Cardiac muscle cell (in vitro differentiated cells and primary cell): Measurements from ENCODE around the gene DMAC2. TPM values are rescaled to one million over a fixed set of nuclear protein-coding genes. Genes with fewer than 3 reads are reported as not detected.

Source experiments
- DNase-seq, 2 donors: peaks; one replicate each; pipeline versions ENCODE4 v3.0.0 to v3.0.0-alpha.2; 2010 to 2017; ENCODE audit warnings: low read depth in 1 of 2, low spot score in 1 of 2
- H3K27ac ChIP-seq: fragments of 200-600 bp; sonication (generic); 2 replicates; pipeline ENCODE4 v1.5.1; 2016
- H3K27me3 ChIP-seq: fragments of 200-600 bp; sonication (generic); 2 replicates; pipeline ENCODE4 v1.6.0; 2016; ENCODE audit warnings: control low read depth
- H3K36me3 ChIP-seq: fragments of 200-600 bp; sonication (generic); 2 replicates; pipeline ENCODE4 v1.5.1; 2016; ENCODE audit warnings: control low read depth
- H3K4me1 ChIP-seq: fragments of 200-600 bp; sonication (generic); 2 replicates; pipeline ENCODE4 v1.8.1; 2017; ENCODE audit warnings: low read depth, mild to moderate bottlenecking, mixed run types
- H3K4me3 ChIP-seq: fragments of 200-600 bp; sonication (generic); 2 replicates; pipeline ENCODE4 v1.5.1; 2016; ENCODE audit warnings: mild to moderate bottlenecking
- H3K9me3 ChIP-seq: fragments of 200-600 bp; sonication (generic); 2 replicates; pipeline ENCODE4 v1.5.1; 2017; ENCODE audit warnings: low read depth, mild to moderate bottlenecking, control low read depth
- polyA plus RNA-seq: library from polyadenylated mRNA; unstranded; fragments of >200 nt; fragmentation: Nextera tagmentation; extraction: Ambion mirVana; gene quantifications from 2 replicates; pipeline ENCODE4 v1.2.1, GENCODE V29; 2016
- total RNA-seq: library from RNA; depleted of rRNA; stranded (reverse); fragments of >200 nt; gene quantifications from 2 replicates; pipeline ENCODE4 v1.2.3, GENCODE V29; 2016
- TF ChIP-seq, protein P1 (sequence below): IDR thresholded peaks from 2 replicates; pipeline ENCODE4 v1.5.1; 2012; ENCODE audit warnings: low read depth, mild to moderate bottlenecking, low read length

The DMAC2 gene
- total and polyA plus RNA-seq, 2 experiments from 2014 or later: 78.5 to 126 TPM

GRCh38 chr19:41433171-41433570 lies 6.5 kb downstream of the DMAC2 start:
- TF ChIP-seq, protein P1, sequence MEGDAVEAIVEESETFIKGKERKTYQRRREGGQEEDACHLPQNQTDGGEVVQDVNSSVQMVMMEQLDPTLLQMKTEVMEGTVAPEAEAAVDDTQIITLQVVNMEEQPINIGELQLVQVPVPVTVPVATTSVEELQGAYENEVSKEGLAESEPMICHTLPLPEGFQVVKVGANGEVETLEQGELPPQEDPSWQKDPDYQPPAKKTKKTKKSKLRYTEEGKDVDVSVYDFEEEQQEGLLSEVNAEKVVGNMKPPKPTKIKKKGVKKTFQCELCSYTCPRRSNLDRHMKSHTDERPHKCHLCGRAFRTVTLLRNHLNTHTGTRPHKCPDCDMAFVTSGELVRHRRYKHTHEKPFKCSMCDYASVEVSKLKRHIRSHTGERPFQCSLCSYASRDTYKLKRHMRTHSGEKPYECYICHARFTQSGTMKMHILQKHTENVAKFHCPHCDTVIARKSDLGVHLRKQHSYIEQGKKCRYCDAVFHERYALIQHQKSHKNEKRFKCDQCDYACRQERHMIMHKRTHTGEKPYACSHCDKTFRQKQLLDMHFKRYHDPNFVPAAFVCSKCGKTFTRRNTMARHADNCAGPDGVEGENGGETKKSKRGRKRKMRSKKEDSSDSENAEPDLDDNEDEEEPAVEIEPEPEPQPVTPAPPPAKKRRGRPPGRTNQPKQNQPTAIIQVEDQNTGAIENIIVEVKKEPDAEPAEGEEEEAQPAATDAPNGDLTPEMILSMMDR: no peak
- H3K36me3 ChIP-seq: peaks cover 5% of the 10 kb centered on the region
- H3K4me3 ChIP-seq: no peak overlapping the region

GRCh38 chr19:41431426-41432386 lies 8.0 kb downstream of the DMAC2 start:
- peaks cover 5% of the 10 kb centered on the region for H3K36me3 ChIP-seq
- DNase-seq: peak; percentile 46 to 96
- H3K27me3 ChIP-seq: no peaks in the 10 kb centered on the region
- H3K4me3 ChIP-seq: no peak overlapping the region
- no peaks in the 10 kb centered on the region for H3K9me3 ChIP-seq
- H3K27ac ChIP-seq: peak overlapping the region; percentile 99
- peaks cover 47% of the 10 kb centered on the region for H3K4me1 ChIP-seq
- TF ChIP-seq, protein P1: peak; percentile 41

More at GRCh38 chr19:41433171-41433570, 6.5 kb downstream of the DMAC2 start:
- no peaks in the 10 kb centered on the region for H3K9me3 ChIP-seq
- H3K27ac ChIP-seq: peak overlapping the region; percentile 99
- H3K4me1 ChIP-seq: peaks cover 35% of the 10 kb centered on the region
- no peaks in the 10 kb centered on the region for H3K27me3 ChIP-seq
- no peak for DNase-seq

DNA sequence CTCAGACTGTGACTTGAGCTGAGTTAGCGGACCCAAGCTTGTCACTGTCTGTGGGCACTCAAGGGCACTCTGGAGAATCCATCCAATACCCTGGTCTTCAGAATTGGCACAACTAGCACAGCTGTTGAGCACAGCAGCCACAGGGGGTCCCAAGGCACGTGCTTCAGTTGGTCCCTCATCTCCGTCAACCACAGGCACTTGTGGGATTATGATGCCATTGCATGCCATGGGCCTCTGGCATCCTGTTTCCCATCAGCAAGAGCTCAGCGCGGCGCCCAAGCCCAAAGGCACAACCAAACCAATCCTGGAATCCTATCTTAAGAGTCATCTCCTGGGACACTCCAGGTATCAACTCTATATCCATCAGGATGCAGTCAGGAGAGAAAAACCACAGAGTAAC lies 8.8 kb downstream of the DMAC2 start:
- Histone ChIP-seq H3K4me3 (no peak overlapping the region), H3K27me3 (no peaks in the 10 kb centered on the region), H3K4me1 (peaks cover 54% of the 10 kb centered on the region), H3K9me3 (no peaks in the 10 kb centered on the region), H3K36me3 (peaks cover 5% of the 10 kb centered on the region), H3K27ac (peak overlapping the region; percentile 99)
- no peak for DNase-seq
- TF ChIP-seq, protein P1: no peak

DNA sequence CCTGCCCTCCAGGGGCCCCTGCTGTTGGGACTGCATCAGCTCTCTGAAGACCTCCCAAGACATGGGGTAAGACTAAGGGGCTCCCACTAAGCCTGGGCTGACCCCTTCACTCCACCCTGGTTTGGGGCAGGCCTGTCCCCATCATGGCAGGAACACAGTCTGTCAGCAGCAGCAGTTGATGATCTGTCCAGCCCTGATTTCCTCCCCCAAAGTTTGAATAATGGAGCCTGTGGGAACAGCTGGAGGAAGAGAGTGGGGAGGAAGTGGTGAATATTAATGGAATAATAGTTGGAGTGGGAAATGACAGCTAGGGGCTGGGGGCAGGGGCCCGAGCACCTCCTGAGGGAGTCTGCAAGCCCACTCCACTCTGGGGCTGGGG lies 11.2 kb downstream of the DMAC2 start:
- Histone ChIP-seq H3K9me3 (no peaks in the 10 kb centered on the region), H3K4me1 (peaks cover 49% of the 10 kb centered on the region), H3K27ac (peak overlapping the region; percentile 84), H3K4me3 (peak overlapping the region; percentile 7), H3K36me3 (peaks cover 7% of the 10 kb centered on the region), H3K27me3 (no peaks in the 10 kb centered on the region)
- no peak for DNase-seq
- TF ChIP-seq, protein P1: no peak

DNA sequence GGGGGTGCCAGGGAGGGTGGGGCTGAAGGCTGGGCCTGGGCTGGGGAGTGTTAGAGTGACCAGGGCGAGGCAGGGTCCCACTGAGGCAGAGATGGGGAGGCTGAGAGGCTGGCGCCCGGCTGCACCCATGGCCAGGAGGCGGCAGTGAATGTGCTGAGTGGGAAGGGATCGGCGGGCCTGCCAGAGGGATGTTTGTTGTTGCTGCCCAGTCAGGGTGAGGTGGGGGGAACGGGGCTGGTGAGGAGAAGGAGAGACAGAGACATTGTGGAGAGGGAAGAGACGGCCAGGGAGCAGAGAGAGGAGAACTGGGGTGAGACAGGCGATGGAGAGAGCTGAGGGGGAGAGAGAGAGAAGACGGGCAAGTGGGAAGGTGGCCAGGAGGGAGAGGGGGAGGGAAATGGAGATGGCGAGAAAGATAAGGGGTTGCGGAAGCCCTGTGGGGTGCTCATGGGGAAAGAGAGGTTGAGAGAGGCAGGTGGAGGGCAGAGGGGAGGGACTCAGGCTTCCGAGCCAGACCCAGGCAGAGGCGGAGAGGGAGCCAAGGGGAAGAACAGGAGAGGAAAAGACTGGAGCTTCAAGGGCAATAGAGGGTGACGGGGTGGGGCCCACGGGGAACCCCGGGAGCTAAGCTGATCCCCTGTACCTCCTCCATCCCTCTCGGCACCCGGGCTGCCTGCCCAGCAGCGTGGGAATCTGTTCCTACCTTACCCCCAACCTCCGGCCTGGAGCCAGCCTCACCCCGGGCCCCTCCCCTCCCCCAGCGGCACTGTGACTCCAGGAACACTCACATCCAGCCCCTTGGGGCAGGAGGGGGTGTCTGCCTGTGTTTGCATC lies 11.8 kb downstream of the DMAC2 start:
- Histone ChIP-seq H3K27ac (peak overlapping the region; percentile 84), H3K27me3 (no peaks in the 10 kb centered on the region), H3K9me3 (no peaks in the 10 kb centered on the region), H3K4me1 (peaks cover 43% of the 10 kb centered on the region), H3K36me3 (peaks cover 3% of the 10 kb centered on the region), H3K4me3 (peak overlapping the region; percentile 7)
- TF ChIP-seq, protein P1: peak; percentile 4
- peak; percentile 20 to 35 for DNase-seq
